Endometrium (tissue), 2 donors: ENCODE measurements around the gene RAB39A.

Experiments used
- FAIRE-seq: peaks from 2 replicates; lab custom pipeline; 2012; peaks lifted over from hg19 to GRCh38; lab: Jason Lieb, UNC
- donor health status: control.
- donor health status: control.

The RAB39A gene

DNA sequence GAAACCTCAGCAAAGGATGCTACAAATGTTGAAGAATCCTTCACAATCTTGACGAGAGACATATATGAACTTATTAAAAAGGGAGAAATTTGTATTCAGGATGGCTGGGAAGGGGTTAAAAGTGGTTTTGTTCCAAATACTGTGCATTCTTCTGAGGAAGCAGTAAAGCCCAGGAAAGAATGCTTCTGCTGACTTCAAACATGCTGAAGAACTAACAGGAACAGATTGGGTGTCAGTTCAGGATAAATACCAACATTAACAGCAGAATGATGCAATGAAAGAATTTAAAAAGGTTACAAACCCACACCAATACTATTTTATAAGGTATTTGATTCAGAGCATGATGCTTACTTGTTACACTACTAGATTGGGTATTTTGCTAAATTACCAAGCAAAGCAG, 33.9 kb downstream of the RAB39A start:
- FAIRE-seq = no peak

DNA sequence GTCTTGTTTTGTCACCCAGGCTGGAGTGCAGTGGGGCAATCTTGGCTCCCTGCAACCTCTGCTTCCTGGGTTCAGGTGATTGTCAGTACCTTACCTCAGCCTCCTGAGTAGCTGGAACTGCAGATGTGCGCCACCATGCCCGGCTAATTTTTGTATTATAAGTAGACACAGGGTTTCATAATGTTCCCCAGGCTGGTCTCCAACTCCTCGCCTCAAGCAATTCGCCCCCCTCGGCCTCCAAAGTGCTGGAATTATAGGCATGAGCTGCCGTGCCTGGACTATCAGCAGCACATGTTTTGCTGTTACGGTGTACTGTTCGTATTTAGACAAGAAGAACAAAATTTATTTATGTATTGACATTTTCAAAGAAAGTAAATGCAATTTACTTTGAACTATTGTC, 34.8 kb downstream of the RAB39A start:
- no peak for FAIRE-seq

DNA sequence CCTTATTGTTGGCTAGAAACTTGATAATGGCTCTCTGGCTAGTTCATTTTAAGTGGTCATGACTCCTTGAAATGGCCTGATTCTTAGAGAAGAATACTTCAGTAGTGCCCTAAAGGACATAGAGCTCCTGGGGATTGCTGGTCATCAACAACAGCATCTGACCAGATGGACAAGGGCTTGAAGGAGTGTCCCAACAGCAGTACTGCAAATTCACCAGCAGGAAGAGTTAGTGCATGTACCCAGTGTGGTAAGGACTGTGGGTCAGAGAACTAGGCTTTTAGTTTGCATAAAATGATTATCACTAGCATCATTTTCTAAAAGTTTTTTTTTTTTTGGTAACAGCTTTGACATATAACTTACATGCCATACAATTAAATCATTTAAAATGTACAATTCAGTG, 41.0 kb downstream of the RAB39A start:
- no peak for FAIRE-seq

DNA sequence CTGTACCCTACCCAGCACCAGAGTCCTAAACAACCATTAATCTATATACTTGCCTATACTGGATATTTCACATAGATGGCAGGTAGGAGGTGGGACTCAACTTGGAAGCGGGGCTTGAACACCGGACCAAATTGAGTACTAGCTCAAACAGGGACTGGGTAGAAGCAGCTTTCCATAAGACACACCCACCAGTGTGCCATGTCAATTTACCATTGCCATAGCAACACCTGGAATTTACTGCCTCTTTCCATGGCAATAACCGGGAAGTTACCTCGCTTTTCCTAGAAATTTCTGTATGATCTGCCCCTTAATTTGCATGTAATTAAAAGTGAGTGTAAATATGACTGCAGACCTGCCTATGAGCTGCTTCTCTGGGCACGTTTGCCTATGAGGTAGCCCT, 41.8 kb downstream of the RAB39A start:
- FAIRE-seq = no peak

DNA sequence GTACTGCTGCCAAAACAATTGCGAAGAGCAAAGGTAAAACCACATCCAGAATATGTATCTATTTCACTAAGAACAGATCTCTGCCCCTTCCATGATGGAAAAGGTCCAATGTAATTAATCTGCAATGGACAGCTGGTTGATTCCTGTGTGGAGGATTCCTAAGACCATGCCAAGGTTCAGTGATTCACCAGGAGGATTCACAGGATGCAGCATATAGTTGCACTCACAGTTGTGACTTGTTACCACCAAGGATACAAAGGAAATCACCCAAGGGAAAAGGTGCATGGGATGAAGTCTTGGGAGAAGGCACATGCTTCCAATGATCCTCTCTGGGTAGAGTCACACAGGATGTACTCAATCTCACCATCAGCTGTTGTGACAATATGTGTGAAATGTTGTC, 45.4 kb downstream of the RAB39A start:
- no peak for FAIRE-seq

DNA sequence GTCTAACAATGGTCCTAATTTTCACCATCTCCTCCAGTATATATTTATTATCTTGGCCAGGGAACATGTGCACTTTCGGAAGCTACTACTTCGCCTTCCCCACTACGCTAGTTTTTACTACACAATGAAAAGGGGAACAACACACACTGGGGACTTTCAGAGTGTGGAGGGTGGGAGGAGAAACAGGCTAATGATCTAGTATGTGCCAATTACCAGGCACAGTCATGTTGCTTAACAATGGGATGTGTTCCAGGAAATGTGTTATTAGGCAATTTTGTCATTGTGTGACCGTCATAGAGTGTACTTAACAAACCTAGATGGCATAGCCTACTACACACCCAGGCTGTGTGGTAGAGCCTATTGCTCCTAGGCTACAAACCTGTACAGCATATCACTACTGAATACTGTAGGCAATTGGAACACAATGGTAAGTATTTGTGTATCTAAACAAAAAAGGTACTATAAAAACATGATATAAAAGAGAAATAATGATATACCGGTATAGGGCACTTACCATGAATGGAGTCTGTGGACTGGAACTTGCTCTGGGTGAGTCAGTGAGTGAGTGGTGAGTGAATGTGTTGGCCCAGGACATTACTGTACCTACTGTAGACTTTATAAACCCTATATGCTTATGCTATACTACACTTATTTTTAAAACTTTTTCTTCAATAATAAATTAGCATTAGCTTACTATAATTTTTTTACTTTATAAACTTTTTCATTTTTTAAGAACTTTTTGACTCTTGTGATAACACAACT, 60.3 kb downstream of the RAB39A start:
- no peak for FAIRE-seq

DNA sequence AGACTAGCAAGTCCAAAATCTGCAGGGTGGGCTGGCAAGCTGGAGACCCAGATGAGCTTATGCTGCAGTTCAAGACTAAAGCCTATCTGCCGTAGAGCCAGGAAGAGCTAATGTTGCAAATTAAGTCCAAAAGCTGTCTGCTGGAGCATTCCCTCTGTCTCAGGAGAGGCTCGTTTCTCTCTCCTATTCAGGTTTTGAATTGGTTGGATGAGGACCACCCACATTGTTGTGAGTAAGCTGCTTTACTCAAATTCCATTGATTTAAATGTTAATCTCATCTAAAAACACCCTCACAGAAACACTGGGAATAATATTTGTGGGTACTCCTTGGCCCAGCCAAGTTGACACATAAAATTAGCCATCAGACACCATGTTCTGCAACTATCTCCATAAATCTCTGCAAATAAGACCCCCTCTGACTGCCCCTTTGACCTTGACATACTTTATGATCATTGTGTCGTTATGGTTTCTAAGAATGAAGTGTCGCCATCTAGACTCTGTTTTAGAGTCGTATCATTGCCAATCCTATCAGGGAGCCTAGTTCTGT, 63.7 kb downstream of the RAB39A start:
- no peak for FAIRE-seq

DNA sequence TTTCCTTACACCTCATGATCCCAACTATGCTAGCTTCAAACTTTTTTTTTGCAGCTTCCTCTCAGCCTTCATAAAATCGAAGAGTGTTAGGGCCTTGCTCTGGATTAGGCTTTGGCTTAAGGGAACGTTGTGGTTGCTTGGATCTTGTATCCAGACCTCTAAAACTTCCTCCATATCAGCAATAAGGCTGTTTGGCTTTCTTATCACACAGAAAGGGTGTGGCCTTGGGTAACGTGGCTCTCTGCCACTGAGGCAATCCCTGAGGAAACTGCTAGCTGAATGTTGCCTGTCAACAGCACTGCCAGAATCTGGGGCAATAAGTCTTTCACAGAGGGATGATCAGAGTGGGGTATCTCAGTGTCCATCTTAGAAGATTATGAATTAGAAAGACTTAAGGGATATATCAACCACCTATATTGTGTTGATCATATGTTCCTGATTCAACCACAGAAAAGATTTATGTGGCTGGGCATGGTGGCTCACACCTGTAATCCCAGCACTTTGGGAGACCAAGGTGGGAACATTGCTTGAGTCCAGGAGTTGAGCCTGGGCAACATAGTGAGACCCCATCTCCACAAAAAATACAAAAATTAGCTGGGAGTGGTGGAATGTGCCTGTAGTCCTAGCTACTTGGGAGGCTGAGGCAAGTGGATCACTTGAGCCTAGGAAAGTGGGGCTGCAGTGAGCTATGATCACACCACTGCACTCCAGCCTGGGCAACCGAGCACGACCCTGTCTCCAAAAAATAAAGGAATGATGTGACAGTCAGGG, 67.9 kb downstream of the RAB39A start:
- no peak for FAIRE-seq

DNA sequence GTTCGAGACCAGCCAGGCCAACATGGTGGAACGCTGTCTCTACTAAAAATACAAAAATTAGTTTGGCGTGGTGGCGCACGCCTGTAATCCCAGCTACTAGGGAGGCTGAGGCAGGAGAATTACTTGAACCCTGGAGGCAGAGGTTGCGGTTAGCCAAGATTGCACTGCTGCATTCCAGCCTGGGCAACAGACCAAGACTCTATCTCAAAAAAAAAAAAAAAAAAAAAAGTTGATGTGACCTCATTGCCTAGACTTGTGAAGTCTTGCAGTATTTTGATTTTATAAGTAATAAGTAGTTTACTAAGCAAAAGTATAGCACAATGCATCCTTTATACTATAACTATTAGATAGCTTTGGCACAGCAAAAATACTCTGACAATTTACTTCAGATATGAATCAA, 70.5 kb downstream of the RAB39A start:
- FAIRE-seq = no peak

DNA sequence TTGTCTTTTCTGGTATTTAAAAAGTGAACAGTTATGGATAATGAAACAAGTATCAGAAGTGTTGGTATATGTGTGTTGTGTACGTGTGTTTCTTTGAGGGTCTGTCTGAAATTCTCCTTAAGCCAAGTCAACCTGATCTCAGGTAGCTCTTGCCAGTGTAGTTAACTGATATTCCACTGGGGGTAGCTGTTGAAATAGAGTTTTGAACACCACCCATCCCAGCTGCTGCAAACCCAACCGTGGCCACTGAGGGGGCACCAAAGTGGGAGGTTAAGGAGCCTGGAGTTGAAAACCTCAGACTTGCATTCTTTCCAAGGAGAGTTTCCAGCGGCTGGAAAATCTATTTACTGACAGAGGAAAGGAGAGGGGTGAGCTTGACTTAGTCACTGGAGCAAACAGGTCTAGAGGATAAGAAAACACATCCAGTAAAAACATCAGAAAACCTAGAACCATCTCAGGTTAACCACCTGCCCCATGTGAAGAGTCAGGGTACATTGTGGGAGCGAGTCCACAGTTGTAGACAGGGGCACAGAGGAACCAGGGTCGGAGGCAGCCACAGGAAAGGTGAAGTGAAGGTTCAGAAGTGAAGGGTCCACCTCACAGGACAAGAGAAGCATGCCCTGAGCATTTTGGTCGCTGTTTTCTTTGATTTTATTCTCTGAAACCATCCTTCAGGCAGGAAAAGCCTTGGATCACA, 71.7 kb downstream of the RAB39A start:
- no peak for FAIRE-seq

DNA sequence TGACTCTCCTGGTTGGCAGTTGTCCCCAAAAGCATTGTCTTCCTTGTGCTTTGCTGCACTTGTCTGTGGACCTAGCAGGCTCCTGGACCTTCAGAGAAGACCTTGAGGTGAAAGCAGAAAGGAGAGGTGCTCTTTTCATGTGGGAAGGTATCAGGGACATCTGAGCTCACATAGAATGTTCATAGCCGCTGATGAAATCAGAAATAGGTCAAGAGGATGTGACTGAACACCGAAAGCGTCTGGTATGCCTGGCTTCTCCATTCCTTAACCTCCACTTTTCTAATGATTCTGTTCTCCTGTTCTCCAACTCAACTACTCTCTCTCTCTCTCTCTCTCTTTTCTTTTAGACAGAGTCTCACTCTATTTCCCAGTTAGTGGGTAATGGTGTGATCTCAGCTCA, 74.2 kb downstream of the RAB39A start:
- FAIRE-seq = no peak

DNA sequence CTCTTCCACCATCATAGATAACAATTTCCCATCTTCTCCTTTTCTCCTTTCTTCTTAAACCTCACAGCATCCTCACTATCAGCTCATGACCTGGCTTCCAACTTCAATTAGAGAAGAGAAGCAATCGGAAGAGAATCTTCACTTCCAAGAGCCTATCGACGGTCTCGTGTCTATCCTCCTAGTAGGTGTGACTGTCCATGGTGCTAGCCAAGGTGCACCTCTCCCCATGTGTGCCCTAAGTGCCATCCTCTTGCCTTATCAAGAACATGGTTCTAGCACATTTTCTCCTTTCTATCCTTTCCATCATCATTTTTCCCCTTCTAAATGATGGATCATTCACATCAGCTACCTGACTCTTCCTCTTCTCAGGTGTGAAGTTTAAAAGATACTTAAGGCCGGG, 75.4 kb downstream of the RAB39A start:
- FAIRE-seq = no peak

DNA sequence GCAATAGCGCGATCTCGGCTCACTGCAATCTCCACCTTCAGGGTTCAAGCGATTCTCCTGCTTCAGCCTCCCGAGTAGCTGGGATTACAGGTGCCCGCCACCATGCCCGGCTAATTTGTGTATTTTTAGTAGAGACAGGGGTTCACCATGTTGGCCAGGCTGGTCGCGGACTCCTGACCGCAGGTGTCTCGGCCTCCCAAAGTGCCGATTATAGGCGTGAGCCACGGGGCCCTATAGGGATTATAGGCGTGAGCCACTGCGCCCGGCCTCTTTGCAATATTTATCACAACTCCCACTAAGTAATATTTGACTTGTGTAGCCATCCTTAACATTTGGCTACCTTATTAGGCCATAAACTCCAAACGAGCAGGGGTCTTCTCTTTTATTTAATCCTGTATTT, 79.6 kb downstream of the RAB39A start:
- no peak for FAIRE-seq

DNA sequence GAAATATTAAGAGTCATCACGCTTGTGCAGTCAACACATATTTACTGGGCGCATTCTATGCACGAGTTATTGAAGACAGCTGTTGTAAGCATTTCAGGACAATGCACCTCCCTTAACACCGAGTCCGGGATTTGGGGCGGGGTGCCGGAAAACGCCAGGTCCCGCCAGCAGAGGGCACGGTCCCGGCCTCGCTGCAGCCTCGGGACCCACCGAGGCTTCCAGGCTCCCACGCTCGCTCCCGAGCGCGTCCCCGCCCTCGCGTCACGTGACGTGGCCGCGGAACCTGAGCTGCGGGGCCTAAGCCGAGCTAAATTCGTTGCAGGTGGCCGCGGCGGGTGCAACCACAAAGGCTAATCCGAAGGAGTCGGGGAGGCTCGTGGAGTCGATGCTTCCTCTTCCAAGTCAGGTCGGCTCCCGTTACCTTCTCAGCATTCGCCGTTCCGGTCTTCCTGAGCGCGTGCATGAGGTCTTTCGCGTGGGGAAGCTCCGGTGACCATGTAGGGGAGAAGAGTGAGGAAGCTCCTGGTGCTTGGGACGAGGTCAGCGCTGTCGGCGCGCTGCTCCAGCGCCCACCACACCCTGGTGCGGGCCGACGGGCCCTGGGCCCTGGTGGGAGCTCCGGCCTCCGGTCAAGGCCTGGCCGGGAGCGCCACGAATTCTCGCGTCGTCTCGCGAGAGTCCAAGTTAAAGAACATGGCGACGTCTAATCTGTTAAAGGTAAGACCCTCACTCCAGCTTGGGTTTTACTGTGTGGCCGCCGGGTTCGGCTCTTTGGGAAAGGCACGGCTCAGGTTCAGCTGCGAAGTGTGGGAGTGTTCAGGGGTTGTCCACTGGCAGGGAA, 80.6 kb downstream of the RAB39A start, which contains the start of gene CUL5:
TSS of gene CUL5 (plus strand) at position 243 of the 841 bp plus-strand sequence. CDS start at position 694, 451 bp downstream.
- FAIRE-seq = peak; percentile 68

DNA sequence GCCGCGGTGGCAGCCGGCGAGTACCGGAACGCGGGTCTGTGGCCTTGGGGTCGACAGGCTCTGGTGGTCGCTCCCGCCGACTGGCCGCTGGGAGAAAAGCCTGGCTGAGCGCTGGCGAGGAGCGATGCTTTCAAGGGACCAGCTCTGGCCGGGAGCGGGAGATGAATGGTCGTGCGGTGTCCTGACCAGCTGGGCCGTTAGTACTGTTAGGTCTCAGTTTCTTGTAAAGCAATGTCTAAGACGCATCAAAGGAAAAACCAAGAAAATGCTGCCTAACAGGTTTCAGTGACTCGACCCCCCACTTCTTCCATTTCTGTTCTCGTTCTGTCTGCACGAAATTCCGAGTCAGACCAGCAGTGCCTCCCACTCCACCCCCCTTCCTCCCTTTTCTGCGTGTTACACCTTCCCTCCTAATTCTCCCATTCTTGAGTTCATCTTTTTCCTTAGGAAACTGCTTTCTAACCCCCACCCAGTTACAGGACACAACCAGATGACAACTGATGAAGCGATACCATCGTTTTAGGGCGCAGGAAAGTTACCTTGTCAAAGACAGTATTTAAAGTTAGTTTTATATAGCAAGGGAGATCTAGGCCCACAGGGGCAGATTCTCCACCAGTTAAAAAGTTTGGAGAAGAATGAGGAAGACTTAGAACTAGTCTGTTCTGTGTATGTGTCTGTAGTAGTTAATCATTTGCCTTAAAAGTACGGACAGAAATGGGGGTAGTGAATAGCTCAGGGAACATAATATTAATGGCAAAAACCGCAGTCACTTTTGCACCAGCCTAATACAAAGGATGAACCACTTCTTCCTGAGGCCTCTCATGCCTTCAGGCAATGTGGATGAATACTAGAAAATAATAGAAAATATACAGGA, 81.5 kb downstream of the RAB39A start:
- no peak for FAIRE-seq

DNA sequence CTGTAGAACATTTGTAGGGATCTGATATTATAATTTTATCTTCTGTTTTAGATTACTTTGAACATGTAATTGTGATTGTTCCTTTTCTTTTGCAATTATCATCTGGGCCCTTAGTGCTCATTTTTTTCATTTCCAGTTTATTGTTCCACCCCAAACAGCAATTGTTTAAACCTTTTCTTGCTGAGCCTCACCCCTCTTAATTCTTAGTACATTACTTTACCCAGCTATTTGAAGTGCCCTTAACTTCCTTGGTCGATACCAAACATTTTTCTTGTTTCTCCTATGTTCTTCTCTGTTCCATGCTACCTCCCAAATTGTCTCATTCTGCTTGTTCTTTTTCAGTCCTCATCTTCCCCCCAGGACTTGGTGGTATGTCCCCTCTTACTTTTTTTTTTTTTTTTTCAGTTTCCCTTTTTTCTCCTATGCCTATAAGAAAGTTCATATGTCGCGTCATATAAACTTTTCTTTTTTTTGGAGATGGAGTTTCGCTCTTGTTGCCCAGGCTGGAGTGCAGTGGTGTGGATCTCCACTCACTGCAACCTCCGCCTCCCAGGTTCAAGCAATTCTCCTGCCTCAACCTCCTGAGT, 84.0 kb downstream of the RAB39A start:
- no peak for FAIRE-seq
